Loucy (cell line): Measurements from ENCODE around the gene NCLN.

ENCODE experiments used
- EZH2phosphoT487 ChIP-seq: fragments of 200-600 bp; IDR thresholded peaks from 2 replicates; pipeline ENCODE4 v1.6.1; 2018; ENCODE audit warnings: antibody characterized with exemption, mild to moderate bottlenecking, moderate library complexity, borderline replicate concordance
- TF ChIP-seq, protein P1 (sequence below): fragments of 200-600 bp; sonication (generic); conservative IDR thresholded peaks from 2 replicates; pipeline ENCODE4 v1.5.1; 2014; ENCODE audit warnings: mild to moderate bottlenecking, antibody characterized with exemption, low read length

GRCh38 chr19:3157096-3157845 lies 28.5 kb upstream of the NCLN start:
- TF ChIP-seq, protein P1, sequence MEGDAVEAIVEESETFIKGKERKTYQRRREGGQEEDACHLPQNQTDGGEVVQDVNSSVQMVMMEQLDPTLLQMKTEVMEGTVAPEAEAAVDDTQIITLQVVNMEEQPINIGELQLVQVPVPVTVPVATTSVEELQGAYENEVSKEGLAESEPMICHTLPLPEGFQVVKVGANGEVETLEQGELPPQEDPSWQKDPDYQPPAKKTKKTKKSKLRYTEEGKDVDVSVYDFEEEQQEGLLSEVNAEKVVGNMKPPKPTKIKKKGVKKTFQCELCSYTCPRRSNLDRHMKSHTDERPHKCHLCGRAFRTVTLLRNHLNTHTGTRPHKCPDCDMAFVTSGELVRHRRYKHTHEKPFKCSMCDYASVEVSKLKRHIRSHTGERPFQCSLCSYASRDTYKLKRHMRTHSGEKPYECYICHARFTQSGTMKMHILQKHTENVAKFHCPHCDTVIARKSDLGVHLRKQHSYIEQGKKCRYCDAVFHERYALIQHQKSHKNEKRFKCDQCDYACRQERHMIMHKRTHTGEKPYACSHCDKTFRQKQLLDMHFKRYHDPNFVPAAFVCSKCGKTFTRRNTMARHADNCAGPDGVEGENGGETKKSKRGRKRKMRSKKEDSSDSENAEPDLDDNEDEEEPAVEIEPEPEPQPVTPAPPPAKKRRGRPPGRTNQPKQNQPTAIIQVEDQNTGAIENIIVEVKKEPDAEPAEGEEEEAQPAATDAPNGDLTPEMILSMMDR = no peak
- no peak for TF ChIP-seq EZH2phosphoT487
